ENCODE results near the gene AQP12B. TPM values are rescaled to one million over a fixed set of nuclear protein-coding genes. Genes with fewer than 3 reads are reported as not detected.

AQP12B gene
- total RNA-seq, 1 experiment from 2014 or later, result not detected

- Histone ChIP-seq H2AFZ (ENCODE audit: low read length) (no peak overlapping the region), H3K4me1 (ENCODE audit: insufficient read depth, low read length) (no peaks in the 10 kb centered on the region), H4K20me1 (ENCODE audit: control insufficient read depth, insufficient read depth, insufficient read length) (no peaks in the 10 kb centered on the region), H3K23me2 (ENCODE audit: insufficient read length, low read depth, low read length, poor library complexity, severe bottlenecking) (no peaks in the 10 kb centered on the region), H3K56ac (ENCODE audit: insufficient read length, low read depth, low read length) (no peak overlapping the region), H3K18ac (ENCODE audit: insufficient read length, low read depth, low read length) (no peak overlapping the region), H4K91ac (ENCODE audit: insufficient read length, low read depth, low read length) (no peak overlapping the region), H3T11ph (ENCODE audit: low read length) (no peak overlapping the region), H3K9me3 (ENCODE audit: control insufficient read depth, low read depth, low read length) (no peaks in the 10 kb centered on the region), H2BK15ac (ENCODE audit: low read depth, low read length) (no peak overlapping the region), H3K27ac (ENCODE audit: insufficient read length, low read depth, low read length) (no peak overlapping the region), H3K4me2 (ENCODE audit: insufficient read depth, insufficient read length, low read length) (no peak overlapping the region), H3K27me3 (ENCODE audit: insufficient read depth, low read length) (no peaks in the 10 kb centered on the region), H3K14ac (ENCODE audit: insufficient read depth, low read length) (no peak overlapping the region; the same call in 1 of the 2 replicates), H2BK20ac (ENCODE audit: low read depth, low read length, poor library complexity, severe bottlenecking) (no peak overlapping the region), H4K5ac (ENCODE audit: insufficient read length, low read depth, low read length) (no peak overlapping the region), H3K4ac (ENCODE audit: low read depth, low read length) (no peak overlapping the region), H2BK120ac (ENCODE audit: low read depth, low read length, poor library complexity, severe bottlenecking) (no peak overlapping the region), H2AK5ac (ENCODE audit: insufficient read length, low read length) (no peak overlapping the region), H3K79me2 (ENCODE audit: insufficient read depth, low read length) (no peaks in the 10 kb centered on the region), H3K23ac (ENCODE audit: insufficient read length, low read depth, low read length) (no peak overlapping the region), H3K9ac (ENCODE audit: extremely low read depth, insufficient read length, low read length) (no peak overlapping the region), H3K79me1 (ENCODE audit: insufficient read depth, low read depth, low read length, poor library complexity, severe bottlenecking) (no peaks in the 10 kb centered on the region), H4K8ac (replicated peaks; ENCODE audit: insufficient read length, low read depth, low read length) (no peak overlapping the region), H2BK5ac (ENCODE audit: insufficient read length, low read length) (no peak overlapping the region), H2BK12ac (ENCODE audit: insufficient read length, low read depth, low read length) (no peak overlapping the region)
- no CpG with 5 or more reads among the region's 10 CpGs for WGBS (ENCODE audit: extremely low coverage, insufficient read length, low lambda C conversion rate)
- Mint-ChIP-seq H3K4me3 (no peak overlapping the region), H3K36me3 (ENCODE audit: insufficient read depth in 1 of 3, low read depth in 3 of 3) (no peaks in the 10 kb centered on the region), H3K9me3 (no peaks in the 10 kb centered on the region; a peak in 2 of 5 replicates), H3K4me1 (peaks cover 9 to 17% of the 10 kb centered on the region in 2 experiments), H3K27me3 (ENCODE audit: low read depth) (peaks cover 44% of the 10 kb centered on the region), H3K27ac (no peak overlapping the region; a peak in 1 of 7 replicates)
- DNase-seq, result no peak
- TF ChIP-seq CTCF (conservative IDR thresholded peaks at IDR 0.05), result no peak
These were observed 36.9 kb downstream of the AQP12B start for GRCh38 chr2:240645801-240646175.
